ENCODE results near the gene OR51L1. TPM values are rescaled to one million over a fixed set of nuclear protein-coding genes. Genes with fewer than 3 reads are reported as not detected.

Gene OR51L1
- total RNA-seq, 1 donor from 2014 or later = not detected

DNA sequence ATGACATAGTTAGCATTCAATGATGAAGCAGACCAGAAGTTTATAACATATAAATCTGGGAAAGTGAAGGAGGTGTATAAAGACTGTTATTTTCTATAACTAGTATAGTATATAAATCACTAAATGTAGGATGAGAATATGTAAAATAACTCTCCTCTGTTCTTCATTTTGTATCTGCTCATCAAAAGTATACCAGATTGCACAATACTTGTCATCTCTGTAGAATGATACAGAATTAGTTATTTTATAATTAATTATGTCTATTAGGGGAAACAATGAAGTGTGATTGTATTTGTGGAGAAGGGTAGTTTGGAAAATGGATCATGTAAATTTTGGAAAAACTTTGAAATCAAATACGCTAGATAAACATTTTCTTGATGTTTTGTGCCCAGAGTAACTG lies 18.4 kb downstream of the OR51L1 start:
- DNase-seq (ENCODE audit: low read depth) = no peak
- TF ChIP-seq, protein P1, sequence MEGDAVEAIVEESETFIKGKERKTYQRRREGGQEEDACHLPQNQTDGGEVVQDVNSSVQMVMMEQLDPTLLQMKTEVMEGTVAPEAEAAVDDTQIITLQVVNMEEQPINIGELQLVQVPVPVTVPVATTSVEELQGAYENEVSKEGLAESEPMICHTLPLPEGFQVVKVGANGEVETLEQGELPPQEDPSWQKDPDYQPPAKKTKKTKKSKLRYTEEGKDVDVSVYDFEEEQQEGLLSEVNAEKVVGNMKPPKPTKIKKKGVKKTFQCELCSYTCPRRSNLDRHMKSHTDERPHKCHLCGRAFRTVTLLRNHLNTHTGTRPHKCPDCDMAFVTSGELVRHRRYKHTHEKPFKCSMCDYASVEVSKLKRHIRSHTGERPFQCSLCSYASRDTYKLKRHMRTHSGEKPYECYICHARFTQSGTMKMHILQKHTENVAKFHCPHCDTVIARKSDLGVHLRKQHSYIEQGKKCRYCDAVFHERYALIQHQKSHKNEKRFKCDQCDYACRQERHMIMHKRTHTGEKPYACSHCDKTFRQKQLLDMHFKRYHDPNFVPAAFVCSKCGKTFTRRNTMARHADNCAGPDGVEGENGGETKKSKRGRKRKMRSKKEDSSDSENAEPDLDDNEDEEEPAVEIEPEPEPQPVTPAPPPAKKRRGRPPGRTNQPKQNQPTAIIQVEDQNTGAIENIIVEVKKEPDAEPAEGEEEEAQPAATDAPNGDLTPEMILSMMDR (conservative IDR thresholded peaks at IDR 0.05; ENCODE audit: low read depth, low read length) = no peak
- no peak overlapping the region for H3K4me3 ChIP-seq (ENCODE audit: low read depth, low read length)

DNA sequence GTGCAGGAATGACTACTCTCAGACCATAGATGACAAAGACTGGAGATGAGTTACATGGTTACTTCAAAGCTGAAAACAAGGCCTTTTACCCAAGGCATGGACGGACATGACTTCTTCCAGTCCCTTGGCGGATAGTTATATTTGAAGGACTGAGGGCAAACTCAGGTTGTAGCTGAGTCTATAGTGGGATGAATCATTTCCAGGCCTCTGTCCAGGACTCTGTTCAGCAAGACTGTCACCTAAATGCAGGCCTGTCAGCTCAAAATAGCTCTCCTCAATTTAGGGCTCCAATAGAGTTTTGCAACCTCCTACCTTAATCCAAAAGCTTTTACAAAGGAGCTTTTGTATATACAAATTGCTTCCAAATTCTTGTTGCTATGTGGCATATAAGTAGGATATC lies 27.3 kb downstream of the OR51L1 start:
- TF ChIP-seq, protein P1 (conservative IDR thresholded peaks at IDR 0.05; ENCODE audit: low read depth, low read length) = no peak
- no peak for DNase-seq (ENCODE audit: low read depth)
- no peak overlapping the region for H3K4me3 ChIP-seq (ENCODE audit: low read depth, low read length)

DNA sequence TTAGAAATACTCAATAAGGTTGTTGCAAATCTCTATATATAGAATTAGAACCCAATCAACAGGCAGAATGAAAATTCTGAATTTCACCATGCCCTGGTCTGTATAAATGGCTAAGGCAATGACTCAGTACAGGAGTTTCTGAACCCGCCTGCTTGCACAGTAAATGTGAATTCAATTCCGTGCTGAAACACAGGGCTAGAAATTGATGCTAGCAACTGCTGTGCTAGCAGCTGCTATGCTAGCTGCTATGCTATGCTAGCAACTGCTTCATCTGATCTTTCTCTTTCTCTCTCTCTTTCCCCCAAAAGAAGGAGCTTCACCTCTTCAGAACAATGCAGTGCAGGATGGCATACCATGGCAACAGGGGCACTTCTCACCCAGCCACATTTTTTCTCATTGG lies 42.0 kb downstream of the OR51L1 start:
- TF ChIP-seq, protein P1 (conservative IDR thresholded peaks at IDR 0.05; ENCODE audit: low read depth, low read length) = no peak
- H3K4me3 ChIP-seq (ENCODE audit: low read depth, low read length) = no peak overlapping the region
- DNase-seq (ENCODE audit: low read depth) = no peak

DNA sequence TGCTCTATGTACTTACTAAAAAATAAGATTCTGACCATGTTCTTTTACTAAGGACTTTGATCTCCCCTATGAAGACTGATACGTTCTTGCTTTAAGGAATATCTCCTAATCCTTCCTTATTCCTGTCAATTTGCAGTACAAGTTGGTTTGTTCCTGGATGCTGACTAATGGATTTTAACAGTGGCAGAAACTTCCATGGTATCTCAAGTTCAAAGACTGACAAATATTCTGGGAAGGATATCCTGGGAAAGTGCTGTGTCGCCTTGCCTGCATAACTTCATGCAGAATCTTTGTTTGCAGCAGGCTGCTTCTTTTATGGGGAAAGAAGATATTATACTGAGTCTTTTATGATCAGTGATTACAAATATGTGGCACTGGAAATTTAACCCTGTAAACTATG lies 43.3 kb downstream of the OR51L1 start:
- TF ChIP-seq, protein P1 (conservative IDR thresholded peaks at IDR 0.05; ENCODE audit: low read depth, low read length) = no peak
- DNase-seq (ENCODE audit: low read depth) = no peak
- H3K4me3 ChIP-seq (ENCODE audit: low read depth, low read length) = no peak overlapping the region

DNA sequence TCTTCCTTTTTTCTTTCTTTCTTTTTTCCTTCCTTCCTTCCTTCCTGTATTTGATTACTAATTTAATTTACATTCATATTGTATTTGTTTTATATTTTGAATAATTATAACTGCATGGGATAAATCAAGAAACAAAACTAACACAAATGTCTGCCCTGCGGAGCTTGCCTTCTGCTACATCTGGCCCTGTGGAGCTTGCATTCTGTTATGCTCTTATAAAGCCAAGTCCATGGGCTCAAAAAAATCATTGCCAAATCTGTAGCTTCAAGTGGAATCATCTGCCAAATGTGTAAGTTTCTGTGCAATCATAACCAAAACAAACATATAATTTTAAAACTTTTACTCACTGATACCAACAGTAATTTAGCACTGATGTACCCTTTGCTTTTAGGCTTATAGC lies 43.7 kb downstream of the OR51L1 start:
- TF ChIP-seq, protein P1 (conservative IDR thresholded peaks at IDR 0.05; ENCODE audit: low read depth, low read length) = no peak
- DNase-seq (ENCODE audit: low read depth) = no peak
- no peak overlapping the region for H3K4me3 ChIP-seq (ENCODE audit: low read depth, low read length)

DNA sequence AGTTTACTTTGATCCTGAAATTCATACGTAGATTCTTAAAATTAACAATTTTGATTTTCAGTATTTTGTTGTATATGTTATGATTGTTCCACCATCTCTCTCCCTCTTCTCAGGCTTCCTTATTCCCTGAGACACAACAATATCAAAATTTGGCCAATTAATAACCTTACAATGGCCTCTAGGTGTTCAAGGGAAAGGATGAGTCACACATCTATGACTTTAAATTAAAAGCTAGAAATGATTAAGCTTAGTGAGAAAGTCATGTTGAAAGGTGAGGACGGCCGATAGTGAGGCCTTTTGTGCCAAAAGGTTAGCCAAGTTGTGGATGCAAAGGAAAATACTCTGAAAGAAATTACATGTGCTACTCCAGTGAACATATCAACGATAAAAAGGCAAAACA lies 46.2 kb downstream of the OR51L1 start:
- DNase-seq (ENCODE audit: low read depth) = no peak
- TF ChIP-seq, protein P1 (conservative IDR thresholded peaks at IDR 0.05; ENCODE audit: low read depth, low read length) = peak; percentile 2
- no peak overlapping the region for H3K4me3 ChIP-seq (ENCODE audit: low read depth, low read length)

DNA sequence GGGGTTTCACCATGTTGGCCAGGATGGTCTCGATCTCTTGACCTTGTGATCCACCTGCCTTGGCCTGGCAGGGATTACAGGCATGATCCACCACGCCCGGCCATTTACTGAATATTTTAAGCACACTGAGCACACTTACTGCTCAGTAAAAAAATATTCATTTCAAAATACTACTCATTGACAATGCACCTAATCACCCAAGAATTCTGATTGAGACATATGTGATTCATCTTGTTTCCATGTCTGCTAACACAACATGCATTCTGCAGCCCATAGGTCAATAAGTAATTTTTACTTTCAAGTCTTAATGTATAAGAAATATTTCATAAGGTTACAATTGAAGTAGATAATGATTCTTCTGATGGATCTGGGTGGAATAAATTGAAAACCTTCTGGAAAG lies 47.4 kb downstream of the OR51L1 start:
- no peak for DNase-seq (ENCODE audit: low read depth)
- H3K4me3 ChIP-seq (ENCODE audit: low read depth, low read length) = no peak overlapping the region
- TF ChIP-seq, protein P1 (conservative IDR thresholded peaks at IDR 0.05; ENCODE audit: low read depth, low read length) = no peak
